GM19099 (cell line): ENCODE measurements around the gene WFDC12.

Experiments used
- POLR2A ChIP-seq: IDR thresholded peaks from 3 replicates; pipeline ENCODE4 v1.6.1; 2011; ENCODE audit warnings: low read depth; ENCODE audit not compliant: insufficient read length; ENCODE audit errors: extremely low read depth

The WFDC12 gene

GRCh38 chr20:45082468-45082867 lies 41.8 kb downstream of the WFDC12 start:
- TF ChIP-seq POLR2A: no peak

GRCh38 chr20:45080867-45081624 lies 43.2 kb downstream of the WFDC12 start:
- TF ChIP-seq POLR2A: no peak

DNA sequence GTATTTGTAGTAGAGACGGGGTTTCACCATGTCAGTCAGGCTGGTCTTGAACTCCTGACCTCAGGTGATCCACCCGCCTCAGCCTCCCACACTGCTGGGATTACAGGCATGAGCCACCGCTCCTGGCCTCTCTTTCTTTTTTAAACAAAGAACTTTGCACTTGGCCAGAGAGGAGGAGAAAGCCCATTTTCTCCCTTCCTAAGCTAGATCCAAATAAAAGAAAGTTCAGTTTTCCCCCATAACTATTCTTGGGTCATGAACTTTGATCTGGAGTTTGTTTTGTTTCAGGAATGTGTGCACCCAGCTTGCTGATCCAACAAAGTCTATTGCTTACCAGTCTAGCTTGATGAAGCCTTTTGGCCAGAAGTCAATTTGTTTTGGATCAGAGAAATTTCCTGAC lies 46.7 kb downstream of the WFDC12 start:
- no peak for TF ChIP-seq POLR2A
